ENCODE results near the gene HSD17B11. TPM values are rescaled to one million over a fixed set of nuclear protein-coding genes. Genes with fewer than 3 reads are reported as not detected.
"Not testable (repeated sequence)": the region's sequence is repeated elsewhere in the genome, so short reads cannot be mapped to it uniquely, and the experiment has no call there.

The HSD17B11 gene
- total RNA-seq, 1 donor from 2014 or later, result 13.0 TPM

GRCh38 chr4:87330761-87331160, 60.2 kb downstream of the HSD17B11 start:
- intact Hi-C loops (cut with micrococcal nuclease), result no loop called here
- Mint-ChIP-seq H3K9me3 (peaks cover 11% of the 10 kb centered on the region), H3K4me3 (no peak overlapping the region), H3K36me3 (ENCODE audit: low read depth) (peaks cover 18% of the 10 kb centered on the region), H3K27ac (no peak overlapping the region), H3K4me1 (no peaks in the 10 kb centered on the region), H3K27me3 (no peaks in the 10 kb centered on the region)
- no peak for DNase-seq

GRCh38 chr4:87327136-87327535, 63.9 kb downstream of the HSD17B11 start:
- peaks cover 2% of the 10 kb centered on the region for H3K27me3 Mint-ChIP-seq
- no peak overlapping the region for H3K27ac Mint-ChIP-seq
- no peak overlapping the region for H3K4me3 Mint-ChIP-seq
- H3K9me3 Mint-ChIP-seq, result no peaks in the 10 kb centered on the region
- intact Hi-C loops (cut with micrococcal nuclease), result no loop called here
- no peak for DNase-seq
- H3K36me3 Mint-ChIP-seq (ENCODE audit: low read depth), result no peaks in the 10 kb centered on the region
- no peaks in the 10 kb centered on the region for H3K4me1 Mint-ChIP-seq

GRCh38 chr4:87326460-87326859, 64.5 kb downstream of the HSD17B11 start:
- no peaks in the 10 kb centered on the region for H3K9me3 Mint-ChIP-seq
- no peak for DNase-seq
- no peak overlapping the region for H3K27ac Mint-ChIP-seq
- no peak overlapping the region for H3K4me3 Mint-ChIP-seq
- H3K27me3 Mint-ChIP-seq, result peaks cover 2% of the 10 kb centered on the region
- H3K4me1 Mint-ChIP-seq, result no peaks in the 10 kb centered on the region
- H3K36me3 Mint-ChIP-seq (ENCODE audit: low read depth), result no peaks in the 10 kb centered on the region
- intact Hi-C loops (cut with micrococcal nuclease), result no loop called here

- Mint-ChIP-seq H3K4me1 (no peaks in the 10 kb centered on the region), H3K36me3 (ENCODE audit: low read depth) (no peaks in the 10 kb centered on the region), H3K27ac (no peak within 1 kb of the TSS), H3K9me3 (no peaks in the 10 kb centered on the region), H3K4me3 (no peak within 1 kb of the TSS), H3K27me3 (peaks cover 2% of the 10 kb centered on the region)
- no peak for DNase-seq
- intact Hi-C loops (cut with micrococcal nuclease), result no loop called here
These were observed 68.2 kb downstream of the HSD17B11 start, which contains the start of gene HSD17B13 for GRCh38 chr4:87322754-87323153. Gene HSD17B13 (minus strand): TSS chr4:87322882. CDS start chr4:87322841, 41 bp downstream.

- Mint-ChIP-seq H3K9me3 (no peaks in the 10 kb centered on the region), H3K36me3 (ENCODE audit: low read depth) (no peaks in the 10 kb centered on the region), H3K4me1 (no peaks in the 10 kb centered on the region), H3K4me3 (no peak overlapping the region), H3K27ac (no peak overlapping the region), H3K27me3 (peaks cover 2% of the 10 kb centered on the region)
- intact Hi-C loops (cut with micrococcal nuclease), result no loop called here
- no peak for DNase-seq
These were observed 69.1 kb downstream of the HSD17B11 start for GRCh38 chr4:87321888-87322287.

- no peak for DNase-seq
- Mint-ChIP-seq H3K9me3 (no peaks in the 10 kb centered on the region), H3K27ac (no peak overlapping the region), H3K27me3 (no peaks in the 10 kb centered on the region), H3K4me3 (no peak overlapping the region), H3K36me3 (ENCODE audit: low read depth) (no peaks in the 10 kb centered on the region), H3K4me1 (no peaks in the 10 kb centered on the region)
- intact Hi-C loops (cut with micrococcal nuclease), result no loop called here
These were observed 73.5 kb downstream of the HSD17B11 start for GRCh38 chr4:87317527-87317926.

- intact Hi-C loops (cut with micrococcal nuclease), result no loop called here
- no peak overlapping the region for H3K4me3 Mint-ChIP-seq
- no peaks in the 10 kb centered on the region for H3K27me3 Mint-ChIP-seq
- H3K36me3 Mint-ChIP-seq (ENCODE audit: low read depth), result no peaks in the 10 kb centered on the region
- DNase-seq, result no peak
- H3K27ac Mint-ChIP-seq, result no peak overlapping the region
- no peaks in the 10 kb centered on the region for H3K9me3 Mint-ChIP-seq
- no peaks in the 10 kb centered on the region for H3K4me1 Mint-ChIP-seq
These were observed 74.0 kb downstream of the HSD17B11 start for GRCh38 chr4:87316961-87317360.

GRCh38 chr4:87315000-87315399, 76.0 kb downstream of the HSD17B11 start:
- H3K27ac Mint-ChIP-seq; DNase-seq; H3K27me3 Mint-ChIP-seq; H3K4me1 Mint-ChIP-seq; intact Hi-C loops (cut with micrococcal nuclease); H3K9me3 Mint-ChIP-seq; H3K4me3 Mint-ChIP-seq; H3K36me3 Mint-ChIP-seq (ENCODE audit: low read depth): not testable (repeated sequence)

- no peak overlapping the region for H3K4me3 Mint-ChIP-seq
- no peaks in the 10 kb centered on the region for H3K27me3 Mint-ChIP-seq
- intact Hi-C loops (cut with micrococcal nuclease), result no loop called here
- DNase-seq, result no peak
- H3K9me3 Mint-ChIP-seq, result no peaks in the 10 kb centered on the region
- H3K27ac Mint-ChIP-seq, result no peak overlapping the region
- H3K4me1 Mint-ChIP-seq, result no peaks in the 10 kb centered on the region
- no peaks in the 10 kb centered on the region for H3K36me3 Mint-ChIP-seq (ENCODE audit: low read depth)
These were observed 77.2 kb downstream of the HSD17B11 start for GRCh38 chr4:87313756-87314155.

GRCh38 chr4:87311684-87312083, 79.3 kb downstream of the HSD17B11 start:
- Mint-ChIP-seq H3K4me3 (no peak overlapping the region), H3K9me3 (no peaks in the 10 kb centered on the region), H3K4me1 (peaks cover 2% of the 10 kb centered on the region), H3K27me3 (no peaks in the 10 kb centered on the region), H3K36me3 (ENCODE audit: low read depth) (no peaks in the 10 kb centered on the region), H3K27ac (no peak overlapping the region)
- DNase-seq, result no peak
- intact Hi-C loops (cut with micrococcal nuclease), result no loop called here

GRCh38 chr4:87310691-87311335, 80.2 kb downstream of the HSD17B11 start:
- no peak for DNase-seq
- no peak overlapping the region for H3K27ac Mint-ChIP-seq
- H3K4me1 Mint-ChIP-seq, result peaks cover 4% of the 10 kb centered on the region
- intact Hi-C loops (cut with micrococcal nuclease), result no loop called here
- H3K4me3 Mint-ChIP-seq, result no peak overlapping the region
- H3K27me3 Mint-ChIP-seq, result no peaks in the 10 kb centered on the region
- H3K9me3 Mint-ChIP-seq, result no peaks in the 10 kb centered on the region
- H3K36me3 Mint-ChIP-seq (ENCODE audit: low read depth), result no peaks in the 10 kb centered on the region

GRCh38 chr4:87309625-87310024, 81.4 kb downstream of the HSD17B11 start:
- intact Hi-C loops (cut with micrococcal nuclease), result no loop called here
- Mint-ChIP-seq H3K9me3 (no peaks in the 10 kb centered on the region), H3K36me3 (ENCODE audit: low read depth) (no peaks in the 10 kb centered on the region), H3K4me3 (no peak overlapping the region), H3K27ac (no peak overlapping the region), H3K4me1 (peaks cover 4% of the 10 kb centered on the region), H3K27me3 (no peaks in the 10 kb centered on the region)
- no peak for DNase-seq

- intact Hi-C loops (cut with micrococcal nuclease), result no loop called here
- peaks cover 4% of the 10 kb centered on the region for H3K4me1 Mint-ChIP-seq
- no peaks in the 10 kb centered on the region for H3K27me3 Mint-ChIP-seq
- no peak for DNase-seq
- H3K27ac Mint-ChIP-seq, result no peak overlapping the region
- no peaks in the 10 kb centered on the region for H3K36me3 Mint-ChIP-seq (ENCODE audit: low read depth)
- peaks cover 5% of the 10 kb centered on the region for H3K9me3 Mint-ChIP-seq
- no peak overlapping the region for H3K4me3 Mint-ChIP-seq
These were observed 84.9 kb downstream of the HSD17B11 start for GRCh38 chr4:87306056-87306455.

GRCh38 chr4:87305562-87305961, 85.4 kb downstream of the HSD17B11 start:
- H3K27ac Mint-ChIP-seq, result no peak overlapping the region
- peaks cover 5% of the 10 kb centered on the region for H3K9me3 Mint-ChIP-seq
- no peak overlapping the region for H3K4me3 Mint-ChIP-seq
- intact Hi-C loops (cut with micrococcal nuclease), result no loop called here
- no peaks in the 10 kb centered on the region for H3K27me3 Mint-ChIP-seq
- no peak for DNase-seq
- H3K4me1 Mint-ChIP-seq, result peaks cover 4% of the 10 kb centered on the region
- no peaks in the 10 kb centered on the region for H3K36me3 Mint-ChIP-seq (ENCODE audit: low read depth)
